CD4-positive, alpha-beta T cell treated with Interleukin-12 subunit alpha and Interleukin-12 subunit beta, for 1 hour (primary cell): ENCODE data around the gene FTO.

Source experiments
- DNase-seq: peaks from one replicate; pipeline ENCODE4 v3.0.0-alpha.2; 2020

The FTO gene

GRCh38 chr16:53946746-53947386 lies 242.9 kb downstream of the FTO start:
- no peak for DNase-seq

GRCh38 chr16:53947642-53948041 lies 243.7 kb downstream of the FTO start:
- no peak for DNase-seq

GRCh38 chr16:53948326-53948725 lies 244.4 kb downstream of the FTO start:
- DNase-seq: no peak

GRCh38 chr16:53948734-53949430 lies 244.9 kb downstream of the FTO start:
- DNase-seq: no peak

- no peak for DNase-seq
Observed at GRCh38 chr16:53949715-53950410, 245.9 kb downstream of the FTO start.

- DNase-seq: no peak
Observed at GRCh38 chr16:53950677-53951076, 246.7 kb downstream of the FTO start.

GRCh38 chr16:53952215-53953208 lies 248.6 kb downstream of the FTO start:
- DNase-seq: peak; percentile 15

GRCh38 chr16:53953336-53953735 lies 249.4 kb downstream of the FTO start:
- no peak for DNase-seq

- DNase-seq: no peak
Observed at GRCh38 chr16:53955221-53955875, 251.4 kb downstream of the FTO start.

- no peak for DNase-seq
Observed at GRCh38 chr16:53958341-53958880, 254.5 kb downstream of the FTO start.

- DNase-seq: no peak
Observed at GRCh38 chr16:53960050-53960812, 256.3 kb downstream of the FTO start.

GRCh38 chr16:53960954-53961616 lies 257.1 kb downstream of the FTO start:
- DNase-seq: no peak

- DNase-seq: no peak
Observed at GRCh38 chr16:53962041-53962440, 258.1 kb downstream of the FTO start.

GRCh38 chr16:53964145-53964790 lies 260.3 kb downstream of the FTO start:
- DNase-seq: no peak

- no peak for DNase-seq
Observed at GRCh38 chr16:53966821-53967571, 263.0 kb downstream of the FTO start.

GRCh38 chr16:53967572-53967971 lies 263.6 kb downstream of the FTO start:
- DNase-seq: no peak

GRCh38 chr16:53968454-53968853 lies 264.5 kb downstream of the FTO start:
- DNase-seq: no peak

- no peak for DNase-seq
Observed at GRCh38 chr16:53968896-53969295, 264.9 kb downstream of the FTO start.

- DNase-seq: no peak
Observed at GRCh38 chr16:53971616-53972015, 267.7 kb downstream of the FTO start.
